GM12878 (cell line): ENCODE results near the gene SLC39A2. TPM values are rescaled to one million over a fixed set of nuclear protein-coding genes. Genes with fewer than 3 reads are reported as not detected.

Experiments
- ATAC-seq: fragments of 200-7000 bp; cut with Tn5 transposase; 3 replicates; pipeline ENCODE4 v1.9.1; 2020; ENCODE audit warnings: mild to moderate bottlenecking, moderate library complexity
- BruUV-seq: library from RNA; stranded (reverse); fragments of 400-500 nt; replicated peaks from 2 replicates; lab custom pipeline; 2021; lab: Mats Ljungman, UMichigan
- CTCF ChIA-PET: fragments of 300-600 bp; sonication (Branson Sonifier 250); formaldehyde crosslinking; extraction: SDS; loops from one replicate; lab custom pipeline; 2021; ENCODE audit warnings: inconsistent platforms; lab: Yijun Ruan, JAX
- POLR2A ChIA-PET: fragments of 350-600 bp; formaldehyde crosslinking; extraction: SDS; loops from one replicate; lab custom pipeline; 2021; ENCODE audit warnings: inconsistent platforms; lab: Charles Lee
- RAD21 ChIA-PET: fragments of 300-600 bp; sonication (Branson Sonifier 250); formaldehyde crosslinking; loops from one replicate; lab custom pipeline; 2023; ENCODE audit warnings: antibody characterized with exemption; ENCODE audit not compliant: unreplicated experiment; lab: Charles Lee
- SMC1A ChIA-PET: fragments of 300-600 bp; sonication (Branson Sonifier 250); formaldehyde crosslinking; loops from one replicate; lab custom pipeline; 2023; ENCODE audit not compliant: unreplicated experiment, uncharacterized antibody; lab: Charles Lee
- DNase-seq: peaks from one replicate; pipeline ENCODE4 v3.0.0-alpha.2; 2011; ENCODE audit warnings: low read depth, low spot score
- FAIRE-seq: peaks from 3 replicates; lab custom pipeline; 2011; peaks lifted over from hg19 to GRCh38; lab: Jason Lieb, UNC
- H2AFZ ChIP-seq: 2 replicates; pipeline ENCODE4 v1.6.0; 2011; ENCODE audit warnings: low read depth, low read length, control low read depth; ENCODE audit not compliant: control insufficient read depth
- H3K27ac ChIP-seq: 2 replicates; pipeline ENCODE4 v1.5.1; 2011; ENCODE audit warnings: control low read depth; ENCODE audit not compliant: control insufficient read depth, insufficient read depth
- H3K27me3 ChIP-seq, 2 experiments: replicated peaks in 1 of 2; 2 replicates each; pipeline versions ENCODE4 v1.6.0 to v1.6.1; 2011; ENCODE audit warnings: low read length in 1 of 2; ENCODE audit not compliant: control insufficient read depth in 2 of 2, insufficient read depth in 2 of 2
- H3K36me3 ChIP-seq, 2 experiments: 2 replicates each; pipeline ENCODE4 v1.5.1; 2011; ENCODE audit warnings: low read length in 1 of 2; ENCODE audit not compliant: control insufficient read depth in 2 of 2, insufficient read depth in 2 of 2
- H3K4me1 ChIP-seq: 2 replicates; pipeline ENCODE4 v1.6.1; 2011; ENCODE audit warnings: mild to moderate bottlenecking, low read length, moderate library complexity, mixed read lengths; ENCODE audit not compliant: control insufficient read depth, insufficient read depth
- H3K4me2 ChIP-seq: 2 replicates; pipeline ENCODE4 v1.6.0; 2011; ENCODE audit warnings: control low read depth; ENCODE audit not compliant: control insufficient read depth, insufficient read depth
- H3K4me3 ChIP-seq: fragments of 200-600 bp; sonication (generic); 2 replicates; pipeline ENCODE4 v1.5.1; 2016
- H3K79me2 ChIP-seq: 2 replicates; pipeline ENCODE4 v1.6.0; 2011; ENCODE audit warnings: low read length; ENCODE audit not compliant: control insufficient read depth, insufficient read depth
- H3K9ac ChIP-seq: 2 replicates; pipeline ENCODE4 v1.8.0; 2011; ENCODE audit warnings: low read length, control low read depth, mixed read lengths; ENCODE audit not compliant: control insufficient read depth, insufficient read depth
- H3K9me3 ChIP-seq: replicated peaks from 3 replicates; pipeline ENCODE4 v1.5.1; 2011; ENCODE audit warnings: mild to moderate bottlenecking, low read length; ENCODE audit not compliant: control insufficient read depth, insufficient read depth
- H4K20me1 ChIP-seq: 2 replicates; pipeline ENCODE4 v1.6.0; 2011; ENCODE audit not compliant: control insufficient read depth, insufficient read depth
- ATF3 ChIP-seq: IDR thresholded peaks from 2 replicates; pipeline ENCODE4 v1.6.1; 2011; ENCODE audit warnings: low read depth, mild to moderate bottlenecking, low read length, moderate library complexity, borderline replicate concordance; ENCODE audit errors: extremely low read depth
- CBX3 ChIP-seq: fragments of 200-600 bp; sonication (generic); IDR thresholded peaks from 2 replicates; pipeline ENCODE4 v1.6.1; 2016; ENCODE audit warnings: low read depth, borderline replicate concordance
- CEBPZ ChIP-seq: fragments of 150-350 bp; IDR thresholded peaks from 2 replicates; pipeline ENCODE4 v1.6.1; 2016; ENCODE audit warnings: low read depth, low read length
- RUNX3 ChIP-seq: IDR thresholded peaks from 2 replicates; pipeline ENCODE4 v1.6.1; 2012; ENCODE audit warnings: low read length, inconsistent platforms
- SMC3 ChIP-seq: IDR thresholded peaks from 2 replicates; pipeline ENCODE4 v1.6.1; 2011; ENCODE audit warnings: low read length, improper control_type of control experiment, borderline replicate concordance
- STAT3 ChIP-seq: IDR thresholded peaks from 2 replicates; pipeline ENCODE4 v1.6.1; 2011; ENCODE audit warnings: low read depth, low read length, improper control_type of control experiment
- USF1 ChIP-seq: IDR thresholded peaks from 2 replicates; pipeline ENCODE4 v1.6.1; 2011; ENCODE audit warnings: borderline replicate concordance, low read depth, mild to moderate bottlenecking, moderate library complexity, mixed read lengths, low read length; ENCODE audit not compliant: insufficient read depth; ENCODE audit errors: extremely low read length
- WGBS: methylation state at CpG from one replicate; pipeline ENCODE4 v1.1.6; 2016; ENCODE audit warnings: low lambda C conversion rate; ENCODE audit not compliant: insufficient replicate concordance, insufficient coverage; ENCODE audit errors: missing lambda C conversion rate; 5-methylcytosine and 5-hydroxymethylcytosine counted together
- in situ Hi-C: fragments of 300-500 bp; cut with MboI; formaldehyde crosslinking; loops from 9 replicates; pipeline ENCODE4 v1.14.3; 2018; ENCODE audit warnings: mixed read lengths
- intact Hi-C: fragments of 100-400 bp; cut with micrococcal nuclease; formaldehyde crosslinking; loops from one replicate; pipeline ENCODE4 v1.14.2; 2022; ENCODE audit not compliant: unreplicated experiment
- polyA plus RNA-seq, 11 experiments: library from polyadenylated mRNA; depleted of rRNA in 4 of 11; unstranded in 6 of 11; stranded (reverse) in 5 of 11; fragments of >200 nt; fragmentation: Nextera tagmentation in 4 of 11; fragmentation: Illumina TruSeq in 1 of 11; extraction: Ambion mirVana in 4 of 11; extraction: Trizol in 1 of 11; gene quantifications; 1 replicate in 1 of 11; 2 replicates in 10 of 11; pipeline versions ENCODE4 v1.2.1 to v1.2.3, GENCODE V29; 2011 to 2016; ENCODE audit warnings: inconsistent platforms in 2 of 11, missing spikeins in 2 of 11, low read depth in 1 of 11
- total RNA-seq, 4 experiments: library from RNA; depleted of rRNA in 3 of 4; stranded (reverse); fragments of >200 nt in 3 of 4; fragmentation: Illumina TruSeq in 1 of 4; extraction: Trizol in 1 of 4; gene quantifications; 2 replicates each; pipeline versions ENCODE4 v1.2.1 to v1.2.3, GENCODE V29; 2013 to 2021

Gene SLC39A2
- total and polyA plus RNA-seq, 10 of the 15 experiments (the other 5 are each of a cell fraction or from before 2014, with no cell fraction given): 0.06 to 0.14 (median 0.11) TPM; not detected in 6

- CTCF ChIA-PET: interaction anchor here (1.1 to 1.9 kb wide), 4 partner anchors 9 to 70 kb away, joined by 3 to 6 read pairs (median 3); no protein-coding TSS in a partner anchor
- Histone ChIP-seq H3K36me3 (no peaks in the 10 kb centered on the region), H3K4me1 (peaks cover 4% of the 10 kb centered on the region; the same call in 1 of the 2 replicates), H3K4me3 (no peak overlapping the region)
- RAD21 ChIA-PET: no interaction called here
- TF ChIP-seq SMC3 (no peak), USF1 (no peak), CBX3 (no peak), CEBPZ (no peak), ATF3 (no peak), STAT3 (no peak), RUNX3 (no peak)
- TF ChIP-seq, all 136 proteins: peak for 0
- Histone ChIP-seq H2AFZ (no peak overlapping the region), H3K9ac (no peak overlapping the region), H3K79me2 (no peaks in the 10 kb centered on the region), H3K4me2 (no peak overlapping the region), H3K9me3 (no peaks in the 10 kb centered on the region), H3K27me3 (peaks cover 15 to 19% of the 10 kb centered on the region in 2 experiments), H4K20me1 (no peaks in the 10 kb centered on the region), H3K27ac (no peak overlapping the region)
- FAIRE-seq (no peak), ATAC-seq (no peak), DNase-seq (no peak)
- intact Hi-C loops: no loop called here
- BruUV-seq: no TSS peak
- in situ Hi-C loops: no loop called here
- POLR2A ChIA-PET: no interaction called here
- WGBS: 27% methylated on average over 7 of the region's 7 CpGs
- SMC1A ChIA-PET: interaction anchor here (1.3 kb wide), 1 partner anchor 9 kb away, joined by 4 read pairs; no protein-coding TSS in a partner anchor
Measured at GRCh38 chr14:21023174-21023573, 24.1 kb downstream of the SLC39A2 start.
